SK-N-SH (cell line): ENCODE results near the gene CD59. TPM values are rescaled to one million over a fixed set of nuclear protein-coding genes. Genes with fewer than 3 reads are reported as not detected.

Experiments used
- CTCF ChIA-PET: fragments of 300-600, 350-600 bp; formaldehyde crosslinking; extraction: SDS; loops from one replicate; lab custom pipeline; 2021; lab: Yijun Ruan, JAX
- POLR2A ChIA-PET: fragments of 350-600 bp; sonication (Branson Sonifier 250); formaldehyde crosslinking; extraction: SDS; loops from one replicate; lab custom pipeline; 2020; ENCODE audit warnings: antibody characterized with exemption, inconsistent platforms; lab: Yijun Ruan, JAX
- DNase-seq: peaks from one replicate; pipeline ENCODE4 v3.0.0; 2012
- H2AFZ ChIP-seq: fragments of 200-600 bp; sonication (generic); 2 replicates; pipeline ENCODE4 v1.8.1; 2016; ENCODE audit warnings: antibody characterized with exemption, mild to moderate bottlenecking, low read depth
- H3F3A ChIP-seq: fragments of 200-600 bp; sonication (generic); replicated peaks from 2 replicates; pipeline ENCODE3; 2016; ENCODE audit warnings: antibody characterized with exemption, mild to moderate bottlenecking; ENCODE audit not compliant: insufficient read depth
- H3K27ac ChIP-seq, 2 experiments: fragments of 200-500 bp in 1 of 2; fragments of 200-600 bp in 1 of 2; sonication (Bioruptor generic) in 1 of 2; sonication (generic), shearing (Covaris generic) in 1 of 2; 2 replicates each; pipeline versions ENCODE4 v1.5.1 to v1.6.1; 2014 to 2016; ENCODE audit warnings: low read depth in 2 of 2, inconsistent platforms in 1 of 2, low read length in 1 of 2, mild to moderate bottlenecking in 1 of 2, mixed read lengths in 1 of 2
- H3K27me3 ChIP-seq: fragments of 200-600 bp; sonication (generic), shearing (Covaris generic); 2 replicates; pipeline ENCODE4 v1.6.1; 2016; ENCODE audit warnings: mixed run types; ENCODE audit not compliant: insufficient read depth
- H3K36me3 ChIP-seq, 2 experiments: fragments of 200-500 bp in 1 of 2; fragments of 200-600 bp in 1 of 2; sonication (Bioruptor generic) in 1 of 2; sonication (generic) in 1 of 2; replicated peaks in 1 of 2; 2 replicates each; pipeline versions ENCODE3 to v1.5.1; 2014 to 2016; ENCODE audit warnings: low read length in 1 of 2, mild to moderate bottlenecking in 1 of 2; ENCODE audit not compliant: insufficient read depth in 2 of 2, control insufficient read depth in 1 of 2
- H3K4me1 ChIP-seq, 2 experiments: fragments of 200-500 bp in 1 of 2; fragments of 200-600 bp in 1 of 2; sonication (Bioruptor generic) in 1 of 2; sonication (generic), shearing (Covaris generic) in 1 of 2; 2 replicates each; pipeline versions ENCODE4 v1.5.1 to v1.6.1; 2014 to 2016; ENCODE audit warnings: low read depth in 1 of 2, low read length in 1 of 2, mixed run types in 1 of 2; ENCODE audit not compliant: insufficient read depth in 2 of 2, control insufficient read depth in 1 of 2
- H3K4me2 ChIP-seq: fragments of 200-600 bp; sonication (generic), shearing (Covaris generic); 2 replicates; pipeline ENCODE4 v1.6.1; 2017; ENCODE audit warnings: mixed run types
- H3K4me3 ChIP-seq, 2 experiments: fragments of 200-500 bp in 1 of 2; fragments of 200-600 bp in 1 of 2; sonication (Bioruptor generic) in 1 of 2; sonication (generic), shearing (Covaris generic) in 1 of 2; 2 replicates each; pipeline versions ENCODE4 v1.5.1 to v1.8.1; 2014 to 2016; ENCODE audit warnings: low read depth in 2 of 2, inconsistent platforms in 1 of 2, low read length in 1 of 2, mild to moderate bottlenecking in 1 of 2, mixed read lengths in 1 of 2, moderate library complexity in 1 of 2
- H3K79me2 ChIP-seq: fragments of 200-600 bp; sonication (generic); 2 replicates; pipeline ENCODE4 v1.8.1; 2017; ENCODE audit warnings: mild to moderate bottlenecking; ENCODE audit not compliant: insufficient read depth
- H3K9ac ChIP-seq: fragments of 200-600 bp; sonication (generic); 2 replicates; pipeline ENCODE4 v1.6.1; 2017; ENCODE audit warnings: mixed run types
- H3K9me2 ChIP-seq: fragments of 200-600 bp; sonication (generic); 2 replicates; pipeline ENCODE4 v1.6.1; 2017; ENCODE audit warnings: mixed run types
- H3K9me3 ChIP-seq: fragments of 200-600 bp; sonication (generic); 2 replicates; pipeline ENCODE4 v1.6.1; 2017; ENCODE audit warnings: mixed run types, mild to moderate bottlenecking, moderate library complexity
- H4K20me1 ChIP-seq: fragments of 200-600 bp; sonication (generic); 2 replicates; pipeline ENCODE4 v1.6.1; 2017; ENCODE audit warnings: mild to moderate bottlenecking, mixed run types; ENCODE audit not compliant: insufficient read depth
- CHD2 ChIP-seq: fragments of 150-350 bp; IDR thresholded peaks from 2 replicates; pipeline ENCODE4 v1.6.1; 2018; ENCODE audit warnings: low read length; ENCODE audit not compliant: partially characterized antibody
- EZH2phosphoT487 ChIP-seq: fragments of 200-600 bp; sonication (generic); IDR thresholded peaks from 2 replicates; pipeline ENCODE4 v1.6.1; 2017; ENCODE audit warnings: low read depth, mixed run types, mild to moderate bottlenecking, antibody characterized with exemption, moderate library complexity, borderline replicate concordance
- FOXJ3 ChIP-seq: sonication (generic); formaldehyde crosslinking; IDR thresholded peaks from 2 replicates; pipeline ENCODE4 v1.5.1; 2020; ENCODE audit warnings: mild to moderate bottlenecking, missing genetic modification reagents
- GABPA ChIP-seq: IDR thresholded peaks from 2 replicates; pipeline ENCODE4 v1.4.0; 2012; ENCODE audit warnings: low read depth, mild to moderate bottlenecking
- MEF2A ChIP-seq: IDR thresholded peaks from 2 replicates; pipeline ENCODE4 v1.4.0; 2012; ENCODE audit warnings: low read depth, borderline replicate concordance
- MXI1 ChIP-seq: IDR thresholded peaks from 2 replicates; pipeline ENCODE4 v1.6.1; 2012; ENCODE audit warnings: mild to moderate bottlenecking, low read depth, low read length, improper control_type of control experiment
- NRF1 ChIP-seq: IDR thresholded peaks from 2 replicates; pipeline ENCODE4 v1.6.1; 2012; ENCODE audit warnings: low read depth, mild to moderate bottlenecking, low read length
- POLR2AphosphoS5 ChIP-seq: IDR thresholded peaks from 2 replicates; pipeline ENCODE4 v1.6.1; 2012; ENCODE audit warnings: low read depth, low read length
- REST ChIP-seq: IDR thresholded peaks from 2 replicates; pipeline ENCODE4 v1.6.1; 2012; ENCODE audit warnings: mild to moderate bottlenecking, low read depth, low read length, moderate library complexity
- RXRA ChIP-seq: IDR thresholded peaks from 2 replicates; pipeline ENCODE4 v1.4.0; 2012; ENCODE audit warnings: low read depth, mild to moderate bottlenecking, borderline replicate concordance
- SIN3A ChIP-seq: IDR thresholded peaks from 2 replicates; pipeline ENCODE4 v1.6.1; 2012; ENCODE audit warnings: low read depth, mild to moderate bottlenecking, low read length, moderate library complexity, borderline replicate concordance
- SMC3 ChIP-seq: IDR thresholded peaks from 2 replicates; pipeline ENCODE4 v1.6.1; 2012; ENCODE audit warnings: low read depth, low read length, improper control_type of control experiment
- TEAD4 ChIP-seq: IDR thresholded peaks from 2 replicates; pipeline ENCODE4 v1.4.0; 2012; ENCODE audit warnings: mild to moderate bottlenecking, borderline replicate concordance; ENCODE audit not compliant: insufficient read depth
- ZBTB33 ChIP-seq: IDR thresholded peaks from 2 replicates; pipeline ENCODE4 v1.4.0; 2012; ENCODE audit warnings: low read depth, borderline replicate concordance
- WGBS: methylation state at CpG from one replicate; pipeline ENCODE4 v1.1.6; 2017; ENCODE audit warnings: low lambda C conversion rate; 5-methylcytosine and 5-hydroxymethylcytosine counted together
- polyA plus RNA-seq, 3 experiments: library from polyadenylated mRNA; depleted of rRNA; stranded (reverse); fragments of >200 nt; gene quantifications; 2 replicates each; pipeline ENCODE4 v1.2.3, GENCODE V29; 2012
- TF ChIP-seq, protein P1 (sequence below): fragments of 200-600 bp; sonication (generic); IDR thresholded peaks from 2 replicates; pipeline ENCODE4 v1.6.1; 2017; ENCODE audit warnings: antibody characterized with exemption, mild to moderate bottlenecking, moderate library complexity

The CD59 gene
- polyA plus RNA-seq, 1 of the 3 experiments (the other 2 are of a cell fraction), result 616 TPM

DNA sequence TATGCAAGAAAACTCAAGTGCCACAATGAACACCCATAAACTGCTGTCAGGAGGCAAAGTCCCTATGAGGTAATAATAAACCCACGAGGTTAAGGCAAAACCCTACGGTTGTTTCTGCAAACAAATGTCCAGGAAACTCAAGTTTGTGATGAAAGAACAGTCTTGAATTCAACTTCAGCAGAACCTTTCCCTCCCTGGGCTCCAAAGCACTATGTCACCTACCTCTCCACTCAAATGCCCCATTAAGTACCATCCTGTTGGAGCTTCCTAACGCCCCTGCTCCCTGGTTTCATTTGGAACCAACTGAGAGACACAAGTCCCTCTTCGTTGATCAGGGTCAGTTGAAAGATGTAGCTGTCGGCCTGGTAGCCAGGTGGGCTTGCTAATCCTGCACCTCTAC is 33.0 kb downstream of the CD59 start:
- POLR2A ChIA-PET, result no interaction called here
- H3K9ac ChIP-seq, result peak overlapping the region; percentile 69; the same call in 1 of the 2 replicates
- H3K79me2 ChIP-seq, result peaks cover 23% of the 10 kb centered on the region; the same call in 1 of the 2 replicates
- TF ChIP-seq MEF2A (no peak), SIN3A (no peak), POLR2AphosphoS5 (no peak), REST (no peak), CHD2 (no peak), ZBTB33 (no peak), SMC3 (no peak), EZH2phosphoT487 (no peak), TEAD4 (no peak), GABPA (no peak), FOXJ3 (no peak), RXRA (no peak), NRF1 (no peak), MXI1 (no peak)
- TF ChIP-seq, protein P1, sequence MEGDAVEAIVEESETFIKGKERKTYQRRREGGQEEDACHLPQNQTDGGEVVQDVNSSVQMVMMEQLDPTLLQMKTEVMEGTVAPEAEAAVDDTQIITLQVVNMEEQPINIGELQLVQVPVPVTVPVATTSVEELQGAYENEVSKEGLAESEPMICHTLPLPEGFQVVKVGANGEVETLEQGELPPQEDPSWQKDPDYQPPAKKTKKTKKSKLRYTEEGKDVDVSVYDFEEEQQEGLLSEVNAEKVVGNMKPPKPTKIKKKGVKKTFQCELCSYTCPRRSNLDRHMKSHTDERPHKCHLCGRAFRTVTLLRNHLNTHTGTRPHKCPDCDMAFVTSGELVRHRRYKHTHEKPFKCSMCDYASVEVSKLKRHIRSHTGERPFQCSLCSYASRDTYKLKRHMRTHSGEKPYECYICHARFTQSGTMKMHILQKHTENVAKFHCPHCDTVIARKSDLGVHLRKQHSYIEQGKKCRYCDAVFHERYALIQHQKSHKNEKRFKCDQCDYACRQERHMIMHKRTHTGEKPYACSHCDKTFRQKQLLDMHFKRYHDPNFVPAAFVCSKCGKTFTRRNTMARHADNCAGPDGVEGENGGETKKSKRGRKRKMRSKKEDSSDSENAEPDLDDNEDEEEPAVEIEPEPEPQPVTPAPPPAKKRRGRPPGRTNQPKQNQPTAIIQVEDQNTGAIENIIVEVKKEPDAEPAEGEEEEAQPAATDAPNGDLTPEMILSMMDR, result no peak
- CTCF ChIA-PET, result interaction anchor here (1.2 to 1.8 kb wide), 2 partner anchors 11 to 16 kb away, joined by 5 to 6 read pairs; no protein-coding TSS in a partner anchor
- peak overlapping the region in 1 of 2 experiments; percentile 94; a peak in 2 of 4 replicates for H3K27ac ChIP-seq
- peaks cover 62% of the 10 kb centered on the region for H3F3A ChIP-seq
- no peaks in the 10 kb centered on the region for H4K20me1 ChIP-seq
- H3K36me3 ChIP-seq, result peaks cover 21 to 34% of the 10 kb centered on the region in 2 experiments
- no peak overlapping the region for H3K4me2 ChIP-seq
- no peak overlapping the region for H3K4me3 ChIP-seq
- peaks cover 13 to 51% of the 10 kb centered on the region in 2 experiments; a peak in 3 of 4 replicates for H3K4me1 ChIP-seq
- H3K9me2 ChIP-seq, result no peaks in the 10 kb centered on the region
- H2AFZ ChIP-seq, result no peak overlapping the region
- no peaks in the 10 kb centered on the region for H3K9me3 ChIP-seq
- no peak for DNase-seq
- WGBS, result 70% methylated on average over 5 of the region's 5 CpGs
- H3K27me3 ChIP-seq, result no peaks in the 10 kb centered on the region
